ENCODE results near the gene ILF3.

The ILF3 gene

GRCh38 chr19:10737722-10738121 lies 83.6 kb downstream of the ILF3 start:
- DNase-seq = no peak

- DNase-seq = no peak
Observed at GRCh38 chr19:10740798-10741197, 86.7 kb downstream of the ILF3 start.

Data from stimulated activated CD4-positive, alpha-beta T cell treated with anti-CD3 and anti-CD28 coated beads, Interleukin-4, amount 100 ng/mL, for 4 hours (primary cell).